ENCODE data around the gene MICAL2.

GRCh38 chr11:12130180-12130980, 20.0 kb downstream of the MICAL2 start:
- TF ChIP-seq POLR2AphosphoS5 (IDR thresholded peaks at IDR 0.05; ENCODE audit: borderline replicate concordance, low read depth, low read length) (no peak), FOXP2 (optimal IDR thresholded peaks at IDR 0.05; ENCODE audit: control extremely low read depth, extremely low read length, insufficient read depth) (no peak), EZH2 (IDR thresholded peaks at IDR 0.05) (no peak)
